Measurements from ENCODE around the gene BEGAIN.

BEGAIN gene

GRCh38 chr14:100556936-100557505, 30.2 kb downstream of the BEGAIN start:
- in situ Hi-C loops (cut with MboI; ENCODE audit: low sequenced_read_pairs, unreplicated experiment) = no loop called here
- TF ChIP-seq CTCF (IDR thresholded peaks at IDR 0.05; ENCODE audit: borderline replicate concordance, control extremely low read depth, extremely low read depth, insufficient read depth, missing control alignments) = no peak
- no peak for DNase-seq (ENCODE audit: low spot score)

- DNase-seq (ENCODE audit: low spot score) = no peak
- TF ChIP-seq CTCF (IDR thresholded peaks at IDR 0.05; ENCODE audit: borderline replicate concordance, control extremely low read depth, extremely low read depth, insufficient read depth, missing control alignments) = no peak
- in situ Hi-C loops (cut with MboI; ENCODE audit: low sequenced_read_pairs, unreplicated experiment) = no loop called here
Measured at GRCh38 chr14:100556140-100556475, 31.1 kb downstream of the BEGAIN start.

GRCh38 chr14:100555436-100556139, 31.6 kb downstream of the BEGAIN start:
- in situ Hi-C loops (cut with MboI; ENCODE audit: low sequenced_read_pairs, unreplicated experiment) = no loop called here
- TF ChIP-seq CTCF (IDR thresholded peaks at IDR 0.05; ENCODE audit: borderline replicate concordance, control extremely low read depth, extremely low read depth, insufficient read depth, missing control alignments) = no peak
- DNase-seq (ENCODE audit: low spot score) = no peak

- DNase-seq (ENCODE audit: low spot score) = no peak
- in situ Hi-C loops (cut with MboI; ENCODE audit: low sequenced_read_pairs, unreplicated experiment) = no loop called here
- no peak for TF ChIP-seq CTCF (IDR thresholded peaks at IDR 0.05; ENCODE audit: borderline replicate concordance, control extremely low read depth, extremely low read depth, insufficient read depth, missing control alignments)
Measured at GRCh38 chr14:100554696-100555320, 32.4 kb downstream of the BEGAIN start.

- DNase-seq (ENCODE audit: low spot score) = no peak
- in situ Hi-C loops (cut with MboI; ENCODE audit: low sequenced_read_pairs, unreplicated experiment) = no loop called here
- TF ChIP-seq CTCF (IDR thresholded peaks at IDR 0.05; ENCODE audit: borderline replicate concordance, control extremely low read depth, extremely low read depth, insufficient read depth, missing control alignments) = no peak
Measured at GRCh38 chr14:100554082-100554677, 33.0 kb downstream of the BEGAIN start.

GRCh38 chr14:100553471-100553870, 33.7 kb downstream of the BEGAIN start:
- DNase-seq (ENCODE audit: low spot score) = no peak
- in situ Hi-C loops (cut with MboI; ENCODE audit: low sequenced_read_pairs, unreplicated experiment) = no loop called here
- TF ChIP-seq CTCF (IDR thresholded peaks at IDR 0.05; ENCODE audit: borderline replicate concordance, control extremely low read depth, extremely low read depth, insufficient read depth, missing control alignments) = no peak
